ENCODE measurements around the gene MRPS7.

- no peak for TF ChIP-seq ARNTL (CRISPR knock-in tag; IDR thresholded peaks at IDR 0.05; ENCODE audit: borderline replicate concordance, low read depth)
- TF ChIP-seq CSDC2 (CRISPR knock-in tag; IDR thresholded peaks at IDR 0.05), result no peak
- no peak for TF ChIP-seq ISL1 (CRISPR knock-in tag; IDR thresholded peaks at IDR 0.05)
- no peak for TF ChIP-seq ESRRG (CRISPR knock-in tag; IDR thresholded peaks at IDR 0.05)
- no peak for TF ChIP-seq CREB5 (CRISPR knock-in tag; IDR thresholded peaks at IDR 0.05; ENCODE audit: low read depth)
- TF ChIP-seq, protein P1, sequence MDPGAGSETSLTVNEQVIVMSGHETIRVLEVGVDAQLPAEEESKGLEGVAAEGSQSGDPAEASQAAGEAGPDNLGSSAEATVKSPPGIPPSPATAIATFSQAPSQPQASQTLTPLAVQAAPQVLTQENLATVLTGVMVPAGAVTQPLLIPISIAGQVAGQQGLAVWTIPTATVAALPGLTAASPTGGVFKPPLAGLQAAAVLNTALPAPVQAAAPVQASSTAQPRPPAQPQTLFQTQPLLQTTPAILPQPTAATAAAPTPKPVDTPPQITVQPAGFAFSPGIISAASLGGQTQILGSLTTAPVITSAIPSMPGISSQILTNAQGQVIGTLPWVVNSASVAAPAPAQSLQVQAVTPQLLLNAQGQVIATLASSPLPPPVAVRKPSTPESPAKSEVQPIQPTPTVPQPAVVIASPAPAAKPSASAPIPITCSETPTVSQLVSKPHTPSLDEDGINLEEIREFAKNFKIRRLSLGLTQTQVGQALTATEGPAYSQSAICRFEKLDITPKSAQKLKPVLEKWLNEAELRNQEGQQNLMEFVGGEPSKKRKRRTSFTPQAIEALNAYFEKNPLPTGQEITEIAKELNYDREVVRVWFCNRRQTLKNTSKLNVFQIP (CRISPR knock-in tag; IDR thresholded peaks at IDR 0.05; ENCODE audit: borderline replicate concordance, low read depth), result no peak
These were observed 29.8 kb upstream of the MRPS7 start for GRCh38 chr17:75231741-75232464.

All from SK-N-SH treated with all-trans-retinoic acid at 6 μM for 48 hours (cell line).